NCI-H345 treated with DMSO at 0.1 percent for 48 hours (cell line): ENCODE results near the gene MTA2.
"Not testable (repeated sequence)": the region's sequence is repeated elsewhere in the genome, so short reads cannot be mapped to it uniquely, and the experiment has no call there.

Source experiments
- DNase-seq: peaks from one replicate; lab custom pipeline; 2025; ENCODE audit not compliant: unreplicated experiment; lab: John Stamatoyannopoulos, UW

MTA2 gene

DNA sequence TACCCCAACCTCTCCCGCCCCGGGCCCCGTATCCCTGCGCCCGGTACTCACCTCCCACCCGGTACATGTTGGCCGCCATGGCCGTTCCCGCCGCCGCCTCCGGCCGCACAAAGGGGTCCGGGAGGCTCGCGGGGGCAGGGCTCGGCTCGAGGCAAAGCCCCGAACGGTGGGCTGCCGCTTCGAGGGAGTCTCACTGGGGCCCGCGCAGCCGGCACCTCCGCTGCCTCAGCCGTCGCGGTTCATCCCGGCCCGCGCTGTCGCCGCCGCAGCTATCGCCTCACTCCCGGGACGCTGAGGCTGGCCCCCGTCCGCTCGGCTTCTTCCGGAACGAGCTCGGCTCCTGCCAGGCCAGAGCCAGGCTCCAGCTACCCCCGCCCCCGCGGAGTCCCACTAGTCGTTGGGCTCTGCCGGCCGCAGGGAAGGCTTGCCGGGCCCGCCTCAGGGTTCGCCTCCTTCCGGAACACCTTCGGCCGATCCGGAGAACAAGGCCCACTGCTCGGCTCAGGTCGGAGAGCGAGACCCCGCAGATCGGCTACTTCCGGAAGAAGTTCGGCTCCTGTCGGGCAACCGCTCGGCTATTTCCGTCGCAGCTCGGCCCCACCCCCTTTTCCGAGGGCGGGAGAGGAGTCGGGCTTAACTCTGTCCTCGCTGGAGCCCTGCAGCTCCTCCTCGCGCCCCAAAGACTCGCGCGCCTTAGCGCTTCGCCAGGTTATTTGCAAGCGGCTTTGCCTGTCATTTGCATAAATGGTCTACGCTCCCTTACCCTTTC is at the start of gene MTA2:
Gene MTA2, minus strand, starts transcription at position 494 of the 769 bp plus-strand sequence. Its CDS starts 415 bp downstream, at position 79.
- DNase-seq = peak; percentile 93

DNA sequence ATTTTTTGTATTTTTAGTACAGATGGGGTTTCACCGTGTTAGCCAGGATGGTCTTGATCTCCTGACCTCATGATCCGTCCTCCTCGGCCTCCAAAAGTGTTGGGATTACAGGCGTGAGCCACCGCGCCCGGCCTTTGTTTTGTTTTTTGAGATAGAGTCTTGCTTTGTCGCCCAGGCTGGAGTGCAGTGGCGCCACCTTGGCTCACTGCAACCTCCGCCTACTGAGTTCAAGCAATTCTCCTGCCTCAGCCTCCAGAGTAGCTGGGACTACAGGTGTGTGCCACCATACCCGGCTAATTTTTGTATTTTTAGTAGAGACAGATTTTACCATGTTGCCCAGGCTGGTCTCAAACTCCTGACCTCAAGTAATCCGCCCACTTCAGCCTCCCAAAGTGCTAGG is 48.6 kb upstream of the MTA2 start:
- DNase-seq = not testable (repeated sequence)

GRCh38 chr11:62649486-62649885 is 47.8 kb upstream of the MTA2 start:
- no peak for DNase-seq

DNA sequence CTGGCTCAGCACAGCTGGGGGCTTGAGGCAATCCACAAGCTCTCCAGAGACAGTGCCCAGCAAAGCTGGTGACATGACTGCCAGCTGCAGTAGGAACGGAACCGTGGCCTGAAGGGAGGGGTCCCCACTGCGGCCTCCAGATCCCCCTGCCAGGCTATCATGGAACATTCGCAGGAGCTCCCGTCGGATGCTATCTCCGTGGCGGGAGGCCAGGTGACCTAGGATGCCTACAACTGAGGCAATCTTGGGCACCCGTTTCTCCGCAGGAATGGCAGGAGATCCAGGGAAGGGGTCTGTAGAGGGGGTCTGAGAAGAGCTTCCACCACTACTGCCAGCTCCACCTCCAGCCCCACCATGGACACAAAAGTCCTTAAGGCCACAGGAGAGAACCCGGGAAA is 47.3 kb upstream of the MTA2 start:
- DNase-seq = no peak

GRCh38 chr11:62648185-62648966 is 46.7 kb upstream of the MTA2 start:
- no peak for DNase-seq

DNA sequence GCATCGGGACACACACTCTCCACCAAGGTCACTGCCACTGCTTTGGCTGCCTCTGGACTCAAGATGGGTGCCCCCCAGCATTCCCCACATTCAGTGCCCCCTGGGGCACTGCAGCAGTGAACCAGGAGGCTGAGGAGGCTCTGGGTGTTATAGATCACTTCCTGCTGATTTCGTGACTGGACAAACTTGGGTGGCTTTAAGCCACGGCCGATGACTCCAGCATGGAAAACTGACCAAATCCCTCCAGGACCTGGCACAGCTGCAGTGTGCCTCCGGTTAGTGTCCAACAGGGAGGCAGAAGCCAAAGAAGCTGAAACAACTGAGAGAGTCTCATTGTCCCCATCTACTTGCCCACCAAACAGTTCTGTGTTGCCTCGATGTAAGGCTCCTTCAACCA is 45.9 kb upstream of the MTA2 start:
- no peak for DNase-seq

GRCh38 chr11:62646825-62647608 is 45.4 kb upstream of the MTA2 start:
- DNase-seq = no peak

GRCh38 chr11:62645946-62646824 is 44.5 kb upstream of the MTA2 start, which contains the start of gene GANAB:
TSS of gene GANAB (minus strand) at chr11:62646613. CDS start at chr11:62646599, 14 bp downstream.
- DNase-seq = peak; percentile 97

- no peak for DNase-seq
Measured at GRCh38 chr11:62645671-62645945, 43.9 kb upstream of the MTA2 start.

- no peak for DNase-seq
Measured at GRCh38 chr11:62644220-62644619, 42.6 kb upstream of the MTA2 start.

DNA sequence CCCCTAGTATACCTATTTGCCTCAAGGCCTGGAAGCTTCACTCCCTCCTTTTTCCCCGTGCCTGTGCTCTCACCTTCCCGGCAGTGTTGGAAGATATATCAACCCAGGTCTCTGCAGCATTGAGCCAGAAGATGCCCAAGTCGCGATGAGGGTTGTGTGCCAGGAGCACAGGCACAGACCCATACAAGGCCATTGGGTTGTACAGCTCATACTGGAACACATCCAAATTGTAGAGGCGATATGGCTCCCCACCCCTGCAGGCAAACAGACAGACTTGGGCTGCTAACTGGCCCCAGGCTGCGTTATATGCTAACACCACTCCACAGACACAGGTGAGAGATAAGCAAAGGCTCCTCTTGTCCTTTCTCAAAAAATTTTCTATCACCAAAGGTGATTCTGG is 30.8 kb upstream of the MTA2 start:
- no peak for DNase-seq

- DNase-seq = no peak
Measured at GRCh38 chr11:62627713-62628112, 26.0 kb upstream of the MTA2 start.

DNA sequence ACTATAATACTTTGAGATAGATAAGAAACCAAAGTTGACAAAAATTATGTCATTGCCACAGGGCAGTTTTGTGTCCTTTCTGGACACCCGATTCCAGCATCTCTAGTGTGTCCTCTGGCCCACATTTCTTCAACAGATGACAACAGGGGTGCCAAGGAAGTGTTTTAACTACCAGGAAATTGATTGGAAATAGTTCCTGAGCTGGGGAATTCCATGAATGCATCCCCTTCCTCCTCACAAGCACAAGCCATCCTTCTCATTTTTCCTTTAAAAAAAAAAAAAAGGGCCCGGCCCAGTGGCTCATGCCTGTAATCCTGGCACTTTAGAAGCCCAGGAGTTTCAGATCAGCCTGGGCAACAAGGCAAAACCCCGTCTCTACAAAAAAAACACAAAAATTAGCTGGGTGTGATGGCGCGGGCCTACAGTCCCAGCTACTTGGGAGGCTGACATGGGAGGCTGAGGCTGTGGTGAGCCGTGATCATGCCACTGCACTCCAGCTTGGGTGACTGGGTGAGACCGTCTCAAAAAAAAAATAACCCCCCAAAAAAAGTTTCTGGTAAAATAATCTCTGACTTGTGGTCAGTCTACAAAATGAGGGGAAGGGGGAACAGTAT is 20.9 kb upstream of the MTA2 start:
- no peak for DNase-seq

- peak; percentile 93 for DNase-seq
Measured at GRCh38 chr11:62621567-62622470, 20.2 kb upstream of the MTA2 start, which contains the start of gene B3GAT3. TSS of gene B3GAT3 (minus strand) at chr11:62621986. CDS start at chr11:62621947, 39 bp downstream.

- DNase-seq = no peak
Measured at GRCh38 chr11:62621027-62621566, 19.4 kb upstream of the MTA2 start.

DNA sequence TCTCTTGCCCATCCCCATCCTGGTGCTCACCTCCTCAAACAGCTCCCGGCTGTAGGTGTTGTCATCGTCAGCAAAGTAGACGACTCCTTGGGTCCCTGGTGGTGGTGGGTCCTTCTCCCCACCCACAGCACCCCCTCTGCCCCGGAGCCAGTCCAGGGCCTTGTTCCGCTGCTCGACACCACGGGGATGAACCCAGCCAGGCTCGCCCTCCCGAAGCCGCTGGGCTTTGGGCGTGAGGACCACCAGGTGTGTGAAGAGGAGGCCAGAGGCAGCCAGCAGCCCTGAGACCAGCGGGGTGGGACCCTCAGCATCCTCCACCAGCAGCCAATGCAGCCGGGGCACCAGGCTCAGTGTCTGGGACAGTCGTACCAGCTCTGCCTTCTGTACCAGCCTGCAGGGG is 15.3 kb upstream of the MTA2 start:
- not testable (repeated sequence) for DNase-seq

- no peak for DNase-seq
Measured at GRCh38 chr11:62615521-62615920, 13.9 kb upstream of the MTA2 start.

DNA sequence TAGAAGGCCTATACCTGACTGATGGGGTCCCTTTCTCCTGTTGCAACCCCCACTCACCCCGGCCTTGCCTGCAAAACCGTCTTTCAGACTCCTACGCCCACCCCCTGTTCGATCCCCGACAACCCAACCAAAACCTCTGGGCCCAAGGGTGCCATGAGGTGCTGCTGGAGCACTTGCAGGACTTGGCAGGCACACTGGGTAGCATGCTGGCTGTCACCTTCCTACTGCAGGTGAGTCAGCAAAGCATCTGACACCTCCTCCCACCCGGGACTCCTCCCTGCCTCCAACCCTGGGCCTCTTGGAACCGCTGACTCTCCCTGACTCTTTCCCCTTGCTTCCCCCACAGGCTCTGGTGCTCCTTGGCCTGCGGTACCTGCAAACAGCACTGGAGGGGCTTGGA is 12.6 kb upstream of the MTA2 start:
- no peak for DNase-seq

DNA sequence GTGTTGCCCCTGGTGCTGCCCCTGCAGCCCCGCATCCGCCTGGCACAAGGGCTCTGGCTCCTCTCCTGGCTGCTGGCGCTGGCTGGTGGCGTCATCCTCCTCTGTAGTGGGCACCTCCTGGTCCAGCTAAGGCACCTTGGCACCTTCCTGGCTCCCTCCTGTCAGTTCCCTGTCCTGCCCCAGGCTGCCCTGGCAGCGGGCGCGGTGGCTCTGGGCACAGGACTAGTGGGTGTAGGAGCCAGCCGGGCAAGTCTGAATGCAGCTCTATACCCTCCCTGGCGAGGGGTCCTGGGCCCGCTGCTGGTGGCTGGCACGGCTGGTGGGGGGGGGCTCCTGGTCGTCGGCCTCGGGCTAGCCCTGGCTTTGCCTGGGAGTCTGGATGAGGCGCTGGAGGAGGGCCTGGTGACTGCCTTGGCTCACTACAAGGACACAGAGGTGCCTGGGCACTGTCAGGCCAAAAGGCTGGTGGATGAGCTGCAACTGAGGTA is 11.7 kb upstream of the MTA2 start:
- no peak for DNase-seq
